GM12878 (cell line): ENCODE results near the gene ZNF284. TPM values are rescaled to one million over a fixed set of nuclear protein-coding genes. Genes with fewer than 3 reads are reported as not detected.

Source experiments
- ATAC-seq: fragments of 200-7000 bp; cut with Tn5 transposase; 3 replicates; pipeline ENCODE4 v1.9.1; 2020; ENCODE audit warnings: mild to moderate bottlenecking, moderate library complexity
- BruUV-seq: library from RNA; stranded (reverse); fragments of 400-500 nt; replicated peaks from 2 replicates; lab custom pipeline; 2021; lab: Mats Ljungman, UMichigan
- CTCF ChIA-PET: fragments of 300-600 bp; sonication (Branson Sonifier 250); formaldehyde crosslinking; extraction: SDS; loops from one replicate; lab custom pipeline; 2021; ENCODE audit warnings: inconsistent platforms; lab: Yijun Ruan, JAX
- POLR2A ChIA-PET: fragments of 350-600 bp; formaldehyde crosslinking; extraction: SDS; loops from one replicate; lab custom pipeline; 2021; ENCODE audit warnings: inconsistent platforms; lab: Charles Lee
- RAD21 ChIA-PET: fragments of 300-600 bp; sonication (Branson Sonifier 250); formaldehyde crosslinking; loops from one replicate; lab custom pipeline; 2023; ENCODE audit warnings: antibody characterized with exemption; ENCODE audit not compliant: unreplicated experiment; lab: Charles Lee
- SMC1A ChIA-PET: fragments of 300-600 bp; sonication (Branson Sonifier 250); formaldehyde crosslinking; loops from one replicate; lab custom pipeline; 2023; ENCODE audit not compliant: unreplicated experiment, uncharacterized antibody; lab: Charles Lee
- DNase-seq: peaks from one replicate; pipeline ENCODE4 v3.0.0-alpha.2; 2011; ENCODE audit warnings: low read depth, low spot score
- FAIRE-seq: peaks from 3 replicates; lab custom pipeline; 2011; peaks lifted over from hg19 to GRCh38; lab: Jason Lieb, UNC
- H2AFZ ChIP-seq: 2 replicates; pipeline ENCODE4 v1.6.0; 2011; ENCODE audit warnings: low read depth, low read length, control low read depth; ENCODE audit not compliant: control insufficient read depth
- H3K27ac ChIP-seq: 2 replicates; pipeline ENCODE4 v1.5.1; 2011; ENCODE audit warnings: control low read depth; ENCODE audit not compliant: control insufficient read depth, insufficient read depth
- H3K27me3 ChIP-seq, 2 experiments: replicated peaks in 1 of 2; 2 replicates each; pipeline versions ENCODE4 v1.6.0 to v1.6.1; 2011; ENCODE audit warnings: low read length in 1 of 2; ENCODE audit not compliant: control insufficient read depth in 2 of 2, insufficient read depth in 2 of 2
- H3K36me3 ChIP-seq, 2 experiments: 2 replicates each; pipeline ENCODE4 v1.5.1; 2011; ENCODE audit warnings: low read length in 1 of 2; ENCODE audit not compliant: control insufficient read depth in 2 of 2, insufficient read depth in 2 of 2
- H3K4me1 ChIP-seq: 2 replicates; pipeline ENCODE4 v1.6.1; 2011; ENCODE audit warnings: mild to moderate bottlenecking, low read length, moderate library complexity, mixed read lengths; ENCODE audit not compliant: control insufficient read depth, insufficient read depth
- H3K4me2 ChIP-seq: 2 replicates; pipeline ENCODE4 v1.6.0; 2011; ENCODE audit warnings: control low read depth; ENCODE audit not compliant: control insufficient read depth, insufficient read depth
- H3K4me3 ChIP-seq: fragments of 200-600 bp; sonication (generic); 2 replicates; pipeline ENCODE4 v1.5.1; 2016
- H3K79me2 ChIP-seq: 2 replicates; pipeline ENCODE4 v1.6.0; 2011; ENCODE audit warnings: low read length; ENCODE audit not compliant: control insufficient read depth, insufficient read depth
- H3K9ac ChIP-seq: 2 replicates; pipeline ENCODE4 v1.8.0; 2011; ENCODE audit warnings: low read length, control low read depth, mixed read lengths; ENCODE audit not compliant: control insufficient read depth, insufficient read depth
- H3K9me3 ChIP-seq: replicated peaks from 3 replicates; pipeline ENCODE4 v1.5.1; 2011; ENCODE audit warnings: mild to moderate bottlenecking, low read length; ENCODE audit not compliant: control insufficient read depth, insufficient read depth
- H4K20me1 ChIP-seq: 2 replicates; pipeline ENCODE4 v1.6.0; 2011; ENCODE audit not compliant: control insufficient read depth, insufficient read depth
- CTCF ChIP-seq, 3 experiments: IDR thresholded peaks in 2 of 3; conservative IDR thresholded peaks in 1 of 3; 2 replicates each; pipeline ENCODE4 v1.5.1; 2011; ENCODE audit warnings: low read depth in 3 of 3, low read length in 3 of 3, mild to moderate bottlenecking in 3 of 3, control low read depth in 2 of 3, moderate library complexity in 2 of 3, inconsistent platforms in 1 of 3, mixed read lengths in 1 of 3; ENCODE audit not compliant: control insufficient read depth in 2 of 3, insufficient read depth in 1 of 3; ENCODE audit errors: extremely low read depth in 1 of 3
- JUND ChIP-seq: IDR thresholded peaks from 2 replicates; pipeline ENCODE4 v1.6.1; 2012; ENCODE audit warnings: low read depth, mild to moderate bottlenecking, low read length, improper control_type of control experiment, moderate library complexity
- RBBP5 ChIP-seq: fragments of 200-600 bp; sonication (generic); conservative IDR thresholded peaks from 2 replicates; pipeline ENCODE4 v1.6.1; 2016
- RFX5 ChIP-seq: IDR thresholded peaks from 2 replicates; pipeline ENCODE4 v1.6.1; 2011; ENCODE audit warnings: low read depth, low read length, improper control_type of control experiment
- SREBF1 ChIP-seq: IDR thresholded peaks from 2 replicates; pipeline ENCODE4 v1.6.1; 2012; ENCODE audit warnings: mild to moderate bottlenecking, low read length
- STAT1 ChIP-seq: fragments of 450-650 bp; conservative IDR thresholded peaks from 2 replicates; pipeline ENCODE4 v1.6.1; 2014; ENCODE audit warnings: antibody characterized with exemption, mild to moderate bottlenecking
- YY1 ChIP-seq: IDR thresholded peaks from 2 replicates; pipeline ENCODE4 v1.6.1; 2011; ENCODE audit warnings: low read depth, mild to moderate bottlenecking, low read length
- ZNF274 ChIP-seq: IDR thresholded peaks from one replicate; pipeline ENCODE4 v1.8.0; 2011; ENCODE audit not compliant: insufficient read length, insufficient read depth
- ZSCAN29 ChIP-seq: fragments of 450-650 bp; IDR thresholded peaks from 2 replicates; pipeline ENCODE4 v1.6.1; 2017; ENCODE audit warnings: mild to moderate bottlenecking, moderate library complexity
- WGBS: methylation state at CpG from one replicate; pipeline ENCODE4 v1.1.6; 2016; ENCODE audit warnings: low lambda C conversion rate; ENCODE audit not compliant: insufficient replicate concordance, insufficient coverage; ENCODE audit errors: missing lambda C conversion rate; 5-methylcytosine and 5-hydroxymethylcytosine counted together
- in situ Hi-C: fragments of 300-500 bp; cut with MboI; formaldehyde crosslinking; loops from 9 replicates; pipeline ENCODE4 v1.14.3; 2018; ENCODE audit warnings: mixed read lengths
- intact Hi-C: fragments of 100-400 bp; cut with micrococcal nuclease; formaldehyde crosslinking; loops from one replicate; pipeline ENCODE4 v1.14.2; 2022; ENCODE audit not compliant: unreplicated experiment
- polyA plus RNA-seq, 11 experiments: library from polyadenylated mRNA; depleted of rRNA in 4 of 11; unstranded in 6 of 11; stranded (reverse) in 5 of 11; fragments of >200 nt; fragmentation: Nextera tagmentation in 4 of 11; fragmentation: Illumina TruSeq in 1 of 11; extraction: Ambion mirVana in 4 of 11; extraction: Trizol in 1 of 11; gene quantifications; 1 replicate in 1 of 11; 2 replicates in 10 of 11; pipeline versions ENCODE4 v1.2.1 to v1.2.3, GENCODE V29; 2011 to 2016; ENCODE audit warnings: inconsistent platforms in 2 of 11, missing spikeins in 2 of 11, low read depth in 1 of 11
- total RNA-seq, 4 experiments: library from RNA; depleted of rRNA in 3 of 4; stranded (reverse); fragments of >200 nt in 3 of 4; fragmentation: Illumina TruSeq in 1 of 4; extraction: Trizol in 1 of 4; gene quantifications; 2 replicates each; pipeline versions ENCODE4 v1.2.1 to v1.2.3, GENCODE V29; 2013 to 2021

Gene ZNF284
- total and polyA plus RNA-seq, 10 of the 15 experiments (the other 5 are each of a cell fraction or from before 2014, with no cell fraction given) = 0.35 to 1.7 (median 0.60) TPM

GRCh38 chr19:44107751-44108150 is 35.8 kb downstream of the ZNF284 start:
- ChIA-PET SMC1A (no interaction called here), CTCF (no interaction called here), RAD21 (no interaction called here), POLR2A (interaction anchor here (0.5 kb wide), 1 partner anchor 516 kb away, joined by 3 read pairs; no protein-coding TSS in a partner anchor)
- no peak overlapping the region for H3K9ac ChIP-seq
- no peaks in the 10 kb centered on the region for H3K27me3 ChIP-seq
- no peaks in the 10 kb centered on the region for H3K79me2 ChIP-seq
- no peaks in the 10 kb centered on the region for H3K4me1 ChIP-seq
- ATAC-seq (no peak), DNase-seq (no peak), FAIRE-seq (no peak)
- no TSS peak for BruUV-seq
- 100% methylated on average over 3 of the region's 3 CpGs for WGBS
- no peak overlapping the region for H3K4me3 ChIP-seq
- no peak overlapping the region for H3K27ac ChIP-seq
- intact Hi-C loops (no loop called here), in situ Hi-C loops (no loop called here)
- H4K20me1 ChIP-seq = no peaks in the 10 kb centered on the region
- peaks cover 0 to 20% of the 10 kb centered on the region in 2 experiments for H3K36me3 ChIP-seq
- TF ChIP-seq CTCF (IDR thresholded peaks at IDR 0.05 in 2 of 3, conservative IDR thresholded peaks at IDR 0.05 in 1 of 3; ENCODE audit: control insufficient read depth in 2 of 3, extremely low read depth in 1 of 3, insufficient read depth in 1 of 3, low read depth in 3 of 3, low read length in 3 of 3) (no peak), YY1 (no peak), JUND (no peak), RFX5 (no peak), STAT1 (no peak), ZNF274 (no peak), ZSCAN29 (no peak), SREBF1 (no peak), RBBP5 (no peak)
- peaks cover 27% of the 10 kb centered on the region for H3K9me3 ChIP-seq
- H3K4me2 ChIP-seq = no peak overlapping the region
- H2AFZ ChIP-seq = no peak overlapping the region
